ENCODE results near the gene MB.

Gene MB

DNA sequence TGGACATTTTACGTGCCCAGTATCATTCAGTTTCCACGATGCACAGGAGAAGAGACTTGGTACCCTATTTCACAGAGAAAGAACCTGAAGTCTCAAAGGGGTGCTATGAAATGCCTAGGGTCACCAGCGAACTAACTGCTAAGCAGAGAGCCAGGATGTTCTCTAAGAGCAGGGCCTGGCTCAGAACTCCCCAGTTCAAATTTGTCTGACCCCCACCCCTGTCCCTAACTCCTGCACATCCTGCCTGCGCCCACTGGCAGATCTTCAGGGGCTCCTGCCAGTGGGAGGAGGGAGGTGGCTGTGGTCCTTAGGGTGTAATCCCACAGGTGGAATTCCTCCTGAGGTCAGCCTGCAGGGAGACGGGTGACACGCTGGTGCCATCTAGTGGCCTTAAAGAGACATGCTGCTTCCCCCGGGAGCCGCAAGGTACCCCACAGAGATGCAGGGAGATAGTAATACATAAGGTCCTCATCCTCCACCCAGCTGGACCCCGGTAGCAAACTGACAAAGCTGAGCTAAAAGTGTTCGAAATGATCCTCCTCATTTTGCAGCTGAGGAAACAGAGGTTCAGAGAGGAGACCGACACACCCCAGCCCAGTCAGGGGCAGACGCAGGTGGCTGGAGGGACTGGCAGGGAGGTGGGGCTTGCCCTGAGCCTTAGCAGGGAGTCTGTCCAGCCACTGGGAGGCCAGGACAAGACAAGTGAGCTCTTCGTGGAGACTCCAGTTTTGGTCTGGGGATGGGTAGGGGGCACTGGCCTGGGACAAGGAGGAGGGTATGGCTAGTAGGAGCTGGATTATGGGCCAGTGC, 34.1 kb downstream of the MB start:
- Mint-ChIP-seq H3K4me3 (no peak overlapping the region), H3K9me3 (no peaks in the 10 kb centered on the region), H3K4me1 (peaks cover 6% of the 10 kb centered on the region), H3K36me3 (ENCODE audit: insufficient read depth) (no peaks in the 10 kb centered on the region), H3K27ac (ENCODE audit: low read depth) (no peak overlapping the region), H3K27me3 (peaks cover 8% of the 10 kb centered on the region)
- DNase-seq (ENCODE audit: low spot score in 2 of 2) (peak; percentile 25 to 35), ATAC-seq (replicated peaks; ENCODE audit: extremely low read depth, poor library complexity, severe bottlenecking) (peak; percentile 40)

DNA sequence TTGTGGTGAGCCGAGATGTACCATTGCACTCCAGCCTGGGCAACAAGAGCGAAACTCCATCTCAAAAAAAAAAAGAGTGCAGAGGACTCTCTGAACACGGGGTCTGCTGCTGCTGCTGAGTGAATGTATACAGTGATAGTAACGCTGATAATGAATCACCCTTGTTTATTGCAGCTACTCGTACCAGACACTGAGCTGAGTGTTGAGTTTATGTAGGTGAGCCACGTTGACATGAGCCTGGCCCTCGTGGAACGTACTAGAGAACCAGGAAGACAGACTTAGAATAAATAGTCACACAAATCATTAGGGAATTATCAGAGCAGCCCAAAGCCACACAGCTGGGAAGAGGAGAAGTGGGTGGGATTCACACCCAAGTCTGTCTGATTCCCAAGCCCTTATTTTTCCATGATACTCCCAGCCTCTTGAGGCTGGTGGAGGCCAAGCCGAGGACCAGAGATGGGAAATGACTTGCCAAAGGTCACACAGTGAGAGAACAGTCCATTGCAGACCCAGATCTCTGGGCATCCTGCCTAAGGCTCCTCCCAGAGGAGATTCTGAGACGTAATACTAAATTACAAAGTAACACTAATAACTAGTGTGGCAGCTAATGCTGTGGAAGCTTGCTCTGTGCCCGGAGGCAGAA, 34.8 kb downstream of the MB start:
- ATAC-seq (replicated peaks; ENCODE audit: extremely low read depth, poor library complexity, severe bottlenecking) (no peak), DNase-seq (ENCODE audit: low spot score in 2 of 2) (no peak)
- Mint-ChIP-seq H3K27me3 (peaks cover 8% of the 10 kb centered on the region), H3K9me3 (no peaks in the 10 kb centered on the region), H3K36me3 (ENCODE audit: insufficient read depth) (no peaks in the 10 kb centered on the region), H3K27ac (ENCODE audit: low read depth) (no peak overlapping the region), H3K4me1 (peaks cover 6% of the 10 kb centered on the region), H3K4me3 (no peak overlapping the region)

DNA sequence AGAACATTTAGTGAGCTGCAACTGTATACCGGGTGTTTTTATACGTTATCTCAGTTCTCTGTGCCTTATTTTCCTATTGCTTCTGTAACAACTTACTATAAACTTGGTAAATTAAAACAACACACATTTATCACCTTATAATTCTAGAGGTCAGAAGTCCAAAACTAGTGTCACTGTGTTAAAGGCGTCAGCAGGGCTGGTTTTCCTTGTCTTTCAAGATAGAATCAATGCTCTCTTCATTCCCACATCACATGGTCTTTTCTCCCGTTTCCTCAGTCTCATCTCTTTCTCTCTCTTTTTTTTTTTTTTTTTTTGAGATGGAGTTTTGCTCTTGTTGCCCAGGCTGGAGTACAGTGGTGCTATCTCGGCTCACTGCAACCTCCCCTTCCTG, 36.1 kb downstream of the MB start:
- Mint-ChIP-seq H3K36me3 (ENCODE audit: insufficient read depth) (no peaks in the 10 kb centered on the region), H3K27me3 (peaks cover 12% of the 10 kb centered on the region), H3K4me3 (no peak overlapping the region), H3K27ac (ENCODE audit: low read depth) (no peak overlapping the region), H3K9me3 (no peaks in the 10 kb centered on the region), H3K4me1 (peaks cover 6% of the 10 kb centered on the region)
- no peak for ATAC-seq (replicated peaks; ENCODE audit: extremely low read depth, poor library complexity, severe bottlenecking)
- no peak for DNase-seq (ENCODE audit: low spot score in 2 of 2)

DNA sequence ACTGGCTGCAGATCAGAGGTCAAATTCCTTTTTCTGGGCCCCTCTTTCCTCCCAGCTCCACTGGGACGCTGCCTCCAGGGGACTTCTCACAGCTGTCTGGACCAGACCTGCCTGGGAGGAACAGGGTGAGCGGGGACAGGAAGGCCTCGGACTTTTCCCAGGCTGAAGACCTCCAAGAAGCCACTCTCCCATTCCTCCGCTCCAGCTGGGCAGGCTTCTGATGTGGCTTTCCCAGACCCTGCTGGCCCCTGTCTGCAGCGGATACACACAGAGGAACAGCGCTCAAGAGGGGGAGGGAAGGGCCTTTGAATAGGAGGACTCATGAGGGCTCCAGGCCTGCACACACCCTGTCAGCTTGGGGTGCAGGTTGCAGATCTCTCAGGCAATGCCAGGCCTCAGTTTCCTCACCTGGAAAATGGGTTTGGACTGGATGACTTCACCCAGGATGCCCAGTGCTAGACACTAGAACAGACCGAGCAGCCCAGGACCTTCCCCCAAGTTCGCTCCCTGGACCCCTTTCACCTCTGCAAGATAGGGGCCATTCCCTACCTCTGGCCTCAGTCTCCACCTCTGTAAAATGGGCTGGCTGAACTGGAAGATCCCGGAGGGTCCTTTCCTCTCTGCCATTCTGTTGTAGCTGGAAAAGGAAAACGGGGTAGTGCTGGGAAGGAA, 36.6 kb downstream of the MB start:
- Mint-ChIP-seq H3K36me3 (ENCODE audit: insufficient read depth) (no peaks in the 10 kb centered on the region), H3K4me1 (peaks cover 6% of the 10 kb centered on the region), H3K27me3 (peaks cover 14% of the 10 kb centered on the region), H3K4me3 (no peak overlapping the region), H3K9me3 (no peaks in the 10 kb centered on the region), H3K27ac (ENCODE audit: low read depth) (no peak overlapping the region)
- DNase-seq (ENCODE audit: low spot score in 2 of 2) (no peak), ATAC-seq (replicated peaks; ENCODE audit: extremely low read depth, poor library complexity, severe bottlenecking) (no peak)

DNA sequence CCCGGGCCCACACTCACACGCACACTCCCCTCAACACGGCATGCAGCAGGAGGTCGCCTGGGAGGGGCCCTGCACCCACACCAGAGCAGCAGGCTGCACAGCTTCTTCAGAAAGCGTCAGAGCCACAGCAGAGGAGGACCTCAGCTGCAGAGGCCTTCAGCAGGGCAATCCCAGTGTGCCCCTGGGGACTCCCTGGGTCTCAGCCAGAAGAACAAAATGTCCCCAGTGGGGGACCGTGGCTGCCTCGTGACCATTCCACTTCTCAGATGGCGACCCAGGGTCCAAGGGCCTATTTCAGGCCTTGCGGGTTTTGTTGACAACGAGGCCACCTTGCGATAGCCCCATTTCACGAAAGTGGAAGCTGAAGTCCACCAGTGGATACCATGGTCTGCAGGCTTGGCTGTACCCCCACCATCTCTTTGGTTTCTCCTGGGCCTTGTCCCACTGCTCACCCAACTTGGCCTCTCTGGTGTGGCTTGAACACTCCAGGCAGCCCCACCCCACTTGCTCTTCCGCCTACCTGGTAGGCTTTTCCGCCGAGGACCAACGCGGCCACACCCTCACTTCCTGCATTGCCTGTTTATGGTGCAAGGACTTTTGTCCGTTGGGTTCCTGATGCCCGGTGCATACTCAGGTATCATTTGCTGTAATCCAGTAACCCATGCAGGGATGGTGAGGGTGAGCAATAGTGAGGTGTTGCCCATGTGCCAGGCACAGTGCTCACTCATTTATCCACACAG, 38.1 kb downstream of the MB start:
- H3K27ac Mint-ChIP-seq (ENCODE audit: low read depth): no peak overlapping the region
- no peak overlapping the region for H3K4me3 Mint-ChIP-seq
- H3K9me3 Mint-ChIP-seq: no peaks in the 10 kb centered on the region
- H3K27me3 Mint-ChIP-seq: peaks cover 23% of the 10 kb centered on the region
- H3K4me1 Mint-ChIP-seq: peaks cover 6% of the 10 kb centered on the region
- H3K36me3 Mint-ChIP-seq (ENCODE audit: insufficient read depth): no peaks in the 10 kb centered on the region
- no peak for DNase-seq (ENCODE audit: low spot score in 2 of 2)
- no peak for ATAC-seq (replicated peaks; ENCODE audit: extremely low read depth, poor library complexity, severe bottlenecking)

DNA sequence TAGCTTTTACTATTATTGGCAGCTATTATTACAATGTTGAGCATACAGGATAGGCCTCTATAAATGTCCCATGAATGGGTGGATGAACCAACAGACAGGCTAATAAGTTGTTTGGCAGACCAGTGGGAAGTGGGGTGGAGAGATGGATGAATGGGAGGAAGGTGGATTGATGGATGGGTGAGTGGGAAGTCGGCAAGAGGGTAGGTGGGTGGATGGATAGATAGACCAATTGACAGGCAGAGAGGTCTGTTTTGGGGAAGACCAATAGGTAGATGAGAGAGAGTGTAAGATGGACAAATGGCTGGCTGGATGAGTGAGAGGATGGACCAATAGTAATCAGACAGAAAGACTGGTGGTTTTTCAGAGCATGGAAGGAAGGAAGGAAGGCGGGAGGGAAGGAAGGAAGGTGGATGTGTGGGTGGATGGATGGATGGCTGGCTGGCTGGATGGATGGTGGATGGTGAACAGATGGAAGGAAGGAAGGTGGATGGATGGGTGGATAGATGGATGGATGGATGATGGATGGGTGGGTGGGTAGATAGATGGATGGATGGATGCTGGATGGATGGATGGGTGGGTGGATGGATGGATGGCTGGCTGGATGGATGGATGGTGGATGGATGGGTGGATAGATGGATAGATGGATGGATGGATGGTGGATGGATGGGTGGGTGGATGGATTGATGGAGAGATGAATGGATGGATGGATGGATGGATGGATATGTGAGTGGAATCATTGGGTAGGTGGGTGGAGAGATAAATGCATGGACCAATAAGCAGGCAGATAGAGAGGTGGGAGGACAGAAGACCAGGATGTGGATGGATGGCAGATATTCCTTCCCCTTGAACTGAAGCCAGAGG, 39.1 kb downstream of the MB start:
- Mint-ChIP-seq H3K27ac (ENCODE audit: low read depth) (no peak overlapping the region), H3K27me3 (peaks cover 16% of the 10 kb centered on the region), H3K4me3 (no peak overlapping the region), H3K9me3 (no peaks in the 10 kb centered on the region), H3K36me3 (ENCODE audit: insufficient read depth) (no peaks in the 10 kb centered on the region), H3K4me1 (peaks cover 2% of the 10 kb centered on the region)
- DNase-seq (ENCODE audit: low spot score in 2 of 2) (no peak), ATAC-seq (replicated peaks; ENCODE audit: extremely low read depth, poor library complexity, severe bottlenecking) (no peak)

DNA sequence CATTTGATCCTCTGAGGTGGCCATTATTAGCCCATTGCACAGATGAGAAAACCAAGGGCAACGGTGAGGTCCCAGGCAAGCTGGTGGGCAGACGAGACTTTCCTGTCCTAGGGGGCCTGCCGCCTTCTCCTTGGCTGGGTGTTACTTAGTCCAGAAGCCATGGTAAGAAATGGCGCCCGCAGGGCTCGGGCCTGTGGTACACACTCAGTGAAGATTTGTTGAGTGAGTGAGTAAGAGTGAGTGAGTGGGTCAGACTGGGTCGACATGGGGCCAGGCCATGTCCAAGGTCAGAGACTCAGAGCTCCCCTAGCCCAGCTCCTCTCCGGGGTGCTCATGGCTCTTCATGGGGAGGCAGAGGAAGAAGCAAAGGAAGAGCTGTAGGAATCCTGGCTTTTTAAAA, 40.5 kb downstream of the MB start:
- H3K27ac Mint-ChIP-seq (ENCODE audit: low read depth): no peak overlapping the region
- DNase-seq (ENCODE audit: low spot score in 2 of 2) (no peak), ATAC-seq (replicated peaks; ENCODE audit: extremely low read depth, poor library complexity, severe bottlenecking) (no peak)
- no peak overlapping the region for H3K4me3 Mint-ChIP-seq
- H3K4me1 Mint-ChIP-seq: no peaks in the 10 kb centered on the region
- H3K36me3 Mint-ChIP-seq (ENCODE audit: insufficient read depth): no peaks in the 10 kb centered on the region
- H3K27me3 Mint-ChIP-seq: peaks cover 16% of the 10 kb centered on the region
- H3K9me3 Mint-ChIP-seq: no peaks in the 10 kb centered on the region

DNA sequence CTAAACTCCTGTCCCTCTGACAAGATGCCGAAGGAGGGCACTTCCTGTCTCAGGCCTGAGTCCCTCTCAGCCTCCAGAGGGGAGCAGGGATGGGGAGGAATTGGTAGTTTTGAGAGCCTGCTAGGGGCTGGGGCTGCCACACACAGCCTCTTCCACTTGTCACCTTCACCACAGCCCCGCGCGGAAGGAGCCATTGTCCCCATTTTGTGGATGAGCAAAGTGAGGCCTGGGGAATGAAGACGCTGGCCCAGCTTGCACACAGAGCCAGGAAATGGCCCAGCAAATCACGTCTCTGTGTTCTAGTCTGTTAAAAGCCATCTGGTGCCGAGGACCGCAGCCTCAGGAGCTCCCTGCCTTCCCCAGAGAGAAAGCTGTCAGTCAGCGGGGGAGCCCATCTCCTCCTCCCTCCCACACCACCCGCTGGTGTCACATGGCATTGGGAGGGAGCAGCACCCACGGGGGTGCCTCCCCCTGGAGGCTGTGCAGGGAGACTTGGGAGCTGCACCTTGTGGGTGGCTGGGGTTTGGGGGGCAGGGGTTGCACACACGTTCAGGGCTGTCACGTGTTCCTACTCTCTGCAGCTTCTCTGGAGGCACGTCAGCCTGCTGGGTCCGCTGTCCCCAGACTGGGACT, 41.9 kb downstream of the MB start:
- peaks cover 30% of the 10 kb centered on the region for H3K27me3 Mint-ChIP-seq
- no peak for ATAC-seq (replicated peaks; ENCODE audit: extremely low read depth, poor library complexity, severe bottlenecking)
- no peaks in the 10 kb centered on the region for H3K36me3 Mint-ChIP-seq (ENCODE audit: insufficient read depth)

DNA sequence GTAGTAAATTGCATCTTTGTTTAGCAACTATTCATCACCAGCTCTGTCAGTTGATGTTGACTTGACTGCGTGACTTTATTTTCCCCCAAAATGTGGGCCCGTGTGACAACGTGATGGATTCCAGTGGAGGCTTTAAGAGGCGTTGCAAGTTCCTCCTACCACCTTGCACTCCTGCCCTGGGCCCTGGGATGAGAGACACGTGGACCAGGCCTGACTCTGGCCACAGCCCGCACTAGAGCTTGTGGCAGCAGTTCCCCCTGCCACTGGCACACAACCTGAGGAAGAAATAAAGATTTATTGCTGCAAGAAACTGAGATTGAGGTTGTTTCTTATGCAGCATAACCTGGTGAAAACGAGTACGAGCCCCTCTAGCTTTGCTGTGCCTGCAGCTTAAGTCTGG, 44.6 kb downstream of the MB start:
- Mint-ChIP-seq H3K4me3 (no peak overlapping the region), H3K36me3 (ENCODE audit: insufficient read depth) (no peaks in the 10 kb centered on the region), H3K4me1 (no peaks in the 10 kb centered on the region), H3K27ac (ENCODE audit: low read depth) (no peak overlapping the region), H3K27me3 (peaks cover 49% of the 10 kb centered on the region), H3K9me3 (no peaks in the 10 kb centered on the region)
- ATAC-seq (replicated peaks; ENCODE audit: extremely low read depth, poor library complexity, severe bottlenecking) (no peak), DNase-seq (ENCODE audit: low spot score in 2 of 2) (no peak)

More for the DNA sequence above, 41.9 kb downstream of the MB start:
- no peak for DNase-seq (ENCODE audit: low spot score in 2 of 2)
- no peak overlapping the region for H3K4me3 Mint-ChIP-seq
- H3K9me3 Mint-ChIP-seq: no peaks in the 10 kb centered on the region
- H3K4me1 Mint-ChIP-seq: no peaks in the 10 kb centered on the region
- no peak overlapping the region for H3K27ac Mint-ChIP-seq (ENCODE audit: low read depth)

DNA sequence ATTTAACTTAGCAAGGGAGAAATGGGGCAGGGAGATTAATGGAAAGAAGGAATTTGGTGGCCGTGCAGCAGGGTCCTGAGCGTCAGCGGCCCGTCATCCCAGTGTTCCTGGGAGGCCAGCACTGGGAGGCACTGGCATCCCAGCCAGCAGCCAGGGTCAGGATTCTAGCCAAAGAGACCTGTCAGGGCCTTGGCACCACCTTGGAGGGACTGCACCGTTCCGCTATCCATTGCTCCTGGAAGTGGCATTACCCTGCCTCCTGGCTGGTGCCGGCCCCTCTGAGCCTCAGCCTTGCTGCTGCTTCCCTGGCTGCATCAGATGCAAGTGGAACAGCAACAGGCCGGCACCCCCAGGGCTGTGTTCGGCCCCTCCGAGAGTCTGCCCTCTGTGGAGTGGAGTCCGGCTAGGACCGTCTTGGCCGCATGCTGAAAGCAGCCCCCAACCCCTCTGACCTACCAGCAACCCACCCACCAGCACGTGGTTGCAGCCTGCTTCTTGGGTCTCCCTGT, 46.4 kb downstream of the MB start:
- DNase-seq (ENCODE audit: low spot score in 2 of 2): no peak
- no peak for ATAC-seq (replicated peaks; ENCODE audit: extremely low read depth, poor library complexity, severe bottlenecking)
- Mint-ChIP-seq H3K36me3 (ENCODE audit: insufficient read depth) (no peaks in the 10 kb centered on the region), H3K4me1 (no peaks in the 10 kb centered on the region), H3K4me3 (no peak overlapping the region), H3K27me3 (peaks cover 44% of the 10 kb centered on the region), H3K27ac (ENCODE audit: low read depth) (no peak overlapping the region), H3K9me3 (no peaks in the 10 kb centered on the region)

DNA sequence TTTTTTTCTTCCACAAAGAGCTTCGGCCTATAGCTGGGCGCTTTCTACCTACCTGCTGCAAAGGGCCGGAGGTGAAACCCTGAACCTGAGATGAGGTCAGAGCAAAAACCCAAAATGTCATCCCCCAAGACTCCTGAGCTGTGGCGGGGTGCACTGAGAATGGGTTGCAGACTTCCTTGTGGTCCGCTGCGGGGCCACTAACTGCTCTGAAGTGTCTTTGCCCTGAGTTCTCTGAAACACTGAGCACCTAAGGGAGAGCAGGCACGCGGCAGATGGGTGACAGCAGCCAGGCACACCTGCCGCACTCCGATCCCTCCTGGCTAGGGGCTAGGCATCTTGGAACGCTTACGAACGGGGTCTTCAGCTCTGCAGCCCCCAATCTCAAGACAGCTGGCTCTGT, 47.2 kb downstream of the MB start:
- no peaks in the 10 kb centered on the region for H3K9me3 Mint-ChIP-seq
- H3K27ac Mint-ChIP-seq (ENCODE audit: low read depth): no peak overlapping the region
- H3K36me3 Mint-ChIP-seq (ENCODE audit: insufficient read depth): no peaks in the 10 kb centered on the region
- peaks cover 52% of the 10 kb centered on the region for H3K27me3 Mint-ChIP-seq
- no peaks in the 10 kb centered on the region for H3K4me1 Mint-ChIP-seq
- ATAC-seq (replicated peaks; ENCODE audit: extremely low read depth, poor library complexity, severe bottlenecking) (no peak), DNase-seq (ENCODE audit: low spot score in 2 of 2) (no peak)
- no peak overlapping the region for H3K4me3 Mint-ChIP-seq

Measured in central memory CD8-positive, alpha-beta T cell (primary cell).